ENCODE data around the gene ADAMTSL3.

Gene ADAMTSL3, protein sequence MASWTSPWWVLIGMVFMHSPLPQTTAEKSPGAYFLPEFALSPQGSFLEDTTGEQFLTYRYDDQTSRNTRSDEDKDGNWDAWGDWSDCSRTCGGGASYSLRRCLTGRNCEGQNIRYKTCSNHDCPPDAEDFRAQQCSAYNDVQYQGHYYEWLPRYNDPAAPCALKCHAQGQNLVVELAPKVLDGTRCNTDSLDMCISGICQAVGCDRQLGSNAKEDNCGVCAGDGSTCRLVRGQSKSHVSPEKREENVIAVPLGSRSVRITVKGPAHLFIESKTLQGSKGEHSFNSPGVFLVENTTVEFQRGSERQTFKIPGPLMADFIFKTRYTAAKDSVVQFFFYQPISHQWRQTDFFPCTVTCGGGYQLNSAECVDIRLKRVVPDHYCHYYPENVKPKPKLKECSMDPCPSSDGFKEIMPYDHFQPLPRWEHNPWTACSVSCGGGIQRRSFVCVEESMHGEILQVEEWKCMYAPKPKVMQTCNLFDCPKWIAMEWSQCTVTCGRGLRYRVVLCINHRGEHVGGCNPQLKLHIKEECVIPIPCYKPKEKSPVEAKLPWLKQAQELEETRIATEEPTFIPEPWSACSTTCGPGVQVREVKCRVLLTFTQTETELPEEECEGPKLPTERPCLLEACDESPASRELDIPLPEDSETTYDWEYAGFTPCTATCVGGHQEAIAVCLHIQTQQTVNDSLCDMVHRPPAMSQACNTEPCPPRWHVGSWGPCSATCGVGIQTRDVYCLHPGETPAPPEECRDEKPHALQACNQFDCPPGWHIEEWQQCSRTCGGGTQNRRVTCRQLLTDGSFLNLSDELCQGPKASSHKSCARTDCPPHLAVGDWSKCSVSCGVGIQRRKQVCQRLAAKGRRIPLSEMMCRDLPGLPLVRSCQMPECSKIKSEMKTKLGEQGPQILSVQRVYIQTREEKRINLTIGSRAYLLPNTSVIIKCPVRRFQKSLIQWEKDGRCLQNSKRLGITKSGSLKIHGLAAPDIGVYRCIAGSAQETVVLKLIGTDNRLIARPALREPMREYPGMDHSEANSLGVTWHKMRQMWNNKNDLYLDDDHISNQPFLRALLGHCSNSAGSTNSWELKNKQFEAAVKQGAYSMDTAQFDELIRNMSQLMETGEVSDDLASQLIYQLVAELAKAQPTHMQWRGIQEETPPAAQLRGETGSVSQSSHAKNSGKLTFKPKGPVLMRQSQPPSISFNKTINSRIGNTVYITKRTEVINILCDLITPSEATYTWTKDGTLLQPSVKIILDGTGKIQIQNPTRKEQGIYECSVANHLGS (N-terminal part only)

DNA sequence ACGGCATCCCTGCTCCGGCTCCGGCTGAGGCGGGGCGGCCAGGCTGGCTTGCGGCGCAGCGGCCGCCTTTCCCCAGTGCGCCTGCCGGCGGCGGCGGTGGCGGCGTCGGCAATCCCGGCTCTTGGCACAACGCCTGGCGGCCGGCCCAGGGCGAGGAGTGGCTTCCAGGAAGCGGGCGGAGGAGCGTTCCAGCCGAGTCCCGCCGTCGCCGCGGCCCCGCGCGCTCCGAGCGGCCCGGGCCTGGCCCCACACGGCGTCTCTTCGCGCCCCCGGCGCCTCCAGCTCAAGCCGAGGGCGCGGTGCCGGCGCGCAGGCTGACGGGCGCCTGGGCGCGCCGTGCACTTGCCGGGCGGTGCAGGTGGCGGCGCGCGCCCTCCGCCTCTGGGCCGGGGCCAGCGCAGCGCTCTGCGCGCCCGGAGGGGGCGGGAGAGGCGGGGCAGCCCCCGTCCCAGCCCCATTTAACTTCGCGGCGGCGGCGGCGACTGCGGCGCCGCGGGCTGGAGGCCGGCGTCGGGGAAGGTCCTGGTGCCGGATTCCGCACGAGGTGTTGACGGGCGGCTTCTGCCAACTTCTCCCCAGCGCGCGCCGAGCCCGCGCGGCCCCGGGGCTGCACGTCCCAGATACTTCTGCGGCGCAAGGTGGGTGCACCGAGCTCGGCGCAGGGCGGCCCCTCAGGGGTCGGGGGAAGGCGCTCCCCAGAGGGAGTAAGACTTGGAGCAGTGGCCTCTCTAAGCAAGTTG lies at the start of gene ADAMTSL3:
Gene ADAMTSL3, plus strand, starts transcription at position 485 of the 740 bp plus-strand sequence. CDS start 1,639 bp downstream, outside the sequence.
- no peak for DNase-seq

DNA sequence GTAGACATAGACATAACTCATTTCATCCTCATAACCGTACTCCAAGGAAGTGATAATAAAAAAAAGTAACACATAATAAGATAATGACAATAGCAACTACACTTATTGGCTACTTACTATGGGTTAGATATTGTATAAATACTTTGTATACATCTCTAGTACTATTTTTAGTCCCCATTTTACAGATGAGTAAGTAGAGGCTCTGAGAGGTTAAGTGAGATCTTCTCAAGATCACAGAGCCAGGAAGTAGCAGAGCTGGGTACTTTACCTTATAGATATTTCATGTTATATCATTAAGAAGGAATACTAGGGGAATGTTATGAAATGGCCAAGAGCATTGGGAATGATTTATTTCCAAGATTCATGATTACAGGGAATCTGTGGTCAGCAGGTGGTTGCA lies 49.4 kb upstream of the ADAMTSL3 start:
- no peak for DNase-seq

DNA sequence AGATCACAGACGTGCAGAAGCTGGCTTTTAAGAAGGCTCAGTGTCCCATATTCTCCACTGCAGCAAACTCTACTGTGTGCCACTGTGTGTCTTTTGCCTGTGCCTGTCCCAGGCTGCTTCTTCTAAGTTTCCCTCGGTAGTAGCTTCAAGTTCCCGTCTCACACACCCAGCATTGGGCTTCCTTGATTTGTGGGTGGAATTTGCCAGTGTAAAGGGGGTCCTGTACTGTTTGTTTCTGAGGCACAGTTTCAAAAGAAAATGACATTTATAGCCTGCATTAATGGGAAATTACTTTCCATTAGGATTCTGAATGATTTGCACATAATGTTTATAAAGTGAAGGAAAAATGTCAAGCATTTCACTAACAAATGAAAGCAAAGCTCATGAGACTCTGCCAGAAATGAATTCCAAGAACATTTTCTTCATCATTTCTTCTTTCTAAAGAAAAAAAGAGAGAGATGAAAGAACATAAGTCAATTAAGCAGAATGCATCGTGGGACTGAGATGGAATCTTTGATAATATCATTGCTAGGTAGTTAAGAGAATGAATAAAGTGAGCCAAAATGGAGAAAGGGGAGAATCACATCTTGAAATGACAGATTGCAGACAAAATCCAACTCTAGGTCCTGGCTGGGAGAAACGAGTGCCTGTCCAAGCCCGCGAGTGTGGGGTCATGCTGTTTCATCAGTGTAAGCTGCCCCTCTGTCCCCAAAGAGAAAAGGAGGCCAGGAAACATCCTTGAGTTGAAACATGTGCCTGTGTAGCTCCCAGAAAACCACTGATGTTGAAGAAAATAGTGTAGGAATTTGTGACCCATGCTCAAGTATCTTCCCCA lies 48.6 kb upstream of the ADAMTSL3 start:
- DNase-seq, result no peak

DNA sequence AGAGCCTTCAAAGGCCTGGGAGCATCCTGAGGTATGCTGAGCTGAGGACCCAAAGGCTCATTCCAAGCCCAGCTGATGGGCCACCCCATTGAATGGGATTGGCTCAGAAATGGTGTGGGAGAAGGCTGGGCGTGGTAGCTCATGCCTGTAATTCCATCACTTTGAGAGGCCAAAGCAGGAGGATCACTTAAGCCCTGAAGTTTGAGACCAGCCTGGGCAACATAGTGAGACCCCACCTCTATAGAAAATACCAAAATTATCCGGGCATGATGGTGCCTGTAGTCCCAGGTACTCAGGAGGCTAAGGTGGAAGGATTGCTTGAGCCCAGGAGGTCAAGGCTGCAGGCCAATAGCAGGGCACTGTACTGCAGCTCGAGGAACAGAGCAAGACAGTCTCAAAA lies 43.8 kb upstream of the ADAMTSL3 start:
- no peak for DNase-seq

DNA sequence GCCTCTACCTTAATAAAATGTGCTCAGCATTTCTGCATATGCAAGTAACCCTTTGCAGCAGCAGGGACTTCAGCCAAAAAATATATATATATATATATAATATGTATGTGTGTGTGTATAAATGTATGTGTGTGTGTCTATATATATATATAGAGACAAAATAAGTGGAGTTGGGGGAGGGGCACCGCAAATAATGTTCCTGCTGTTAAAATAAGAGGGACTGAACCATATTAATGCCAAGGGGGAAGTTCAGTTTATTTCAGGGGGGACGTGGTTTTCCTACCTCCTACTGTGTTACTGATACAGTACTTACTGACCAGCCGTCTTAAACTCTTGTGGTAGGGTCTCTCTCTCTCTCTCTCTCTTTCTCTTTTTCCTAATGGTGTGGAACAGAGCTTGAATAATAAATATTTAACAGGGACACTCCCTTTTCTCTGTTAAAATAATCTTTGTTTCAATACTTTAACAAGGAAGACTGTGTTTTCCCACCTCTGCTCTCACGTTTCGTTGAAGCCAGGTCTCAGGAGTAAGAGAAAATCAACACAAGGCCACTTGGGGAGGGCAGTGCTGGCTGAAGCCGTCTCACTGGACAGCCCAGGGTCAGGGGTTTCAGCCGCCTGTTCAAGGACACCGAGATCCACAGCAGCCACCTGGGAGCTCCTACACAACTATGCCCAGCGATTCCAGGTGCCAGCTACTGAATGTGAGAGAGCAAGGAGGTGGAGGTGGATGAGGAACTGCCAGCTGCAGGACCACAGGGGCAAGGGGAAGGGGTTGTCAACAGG lies 42.8 kb upstream of the ADAMTSL3 start:
- no peak for DNase-seq

DNA sequence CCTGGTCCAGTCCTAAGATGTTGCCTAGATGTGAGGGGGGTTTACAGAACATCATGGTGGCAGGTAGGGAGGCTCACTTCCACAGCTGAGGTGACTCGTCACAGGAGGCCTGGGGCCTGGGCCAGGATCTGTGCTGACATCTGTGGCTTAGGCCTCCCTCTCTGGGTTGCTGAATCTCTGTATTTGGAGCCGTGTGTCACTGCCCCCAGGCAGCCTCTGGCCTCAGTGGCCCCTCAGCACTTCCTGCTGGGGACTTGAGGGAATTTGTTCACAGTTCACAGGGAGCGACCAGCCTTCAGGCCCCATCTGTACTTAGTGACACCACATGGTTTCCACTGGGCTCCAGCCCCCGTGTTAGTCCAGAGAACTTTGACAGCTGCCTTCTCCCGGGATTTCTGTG lies 41.7 kb upstream of the ADAMTSL3 start:
- DNase-seq, result no peak

DNA sequence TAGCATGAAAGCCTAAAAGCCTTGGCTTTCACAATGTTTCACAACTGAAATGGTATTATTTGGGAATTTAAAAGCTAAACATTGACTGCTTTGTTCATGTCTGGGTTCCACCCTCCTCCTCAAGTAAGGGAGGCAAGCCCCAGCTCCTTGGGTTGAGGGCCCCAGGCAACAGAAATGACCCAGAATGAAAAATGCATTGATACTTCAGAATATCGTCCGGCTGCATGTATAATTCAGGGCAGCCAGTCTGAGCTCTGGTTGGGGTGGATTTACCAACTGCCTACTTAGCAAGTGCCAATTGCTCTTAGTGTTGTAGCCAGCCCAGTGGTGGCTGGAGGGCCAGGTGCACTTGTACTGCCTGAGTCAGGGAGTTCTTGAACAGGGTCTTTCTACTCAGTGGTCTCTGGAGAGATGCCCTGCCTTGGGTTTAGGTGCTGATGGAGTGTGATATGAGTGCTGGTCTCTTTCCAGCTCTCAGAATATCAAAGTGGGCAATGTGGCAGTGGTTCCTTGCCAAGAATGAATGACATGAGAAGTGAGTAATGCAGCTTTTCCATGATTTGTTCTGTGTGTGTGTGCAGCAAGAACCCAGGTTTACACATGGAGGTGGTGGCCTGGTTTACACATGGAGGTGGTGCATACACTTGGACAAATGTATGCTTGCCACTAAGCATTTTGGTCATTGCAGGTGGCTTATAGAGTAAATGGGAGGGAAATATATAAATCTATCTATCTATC lies 40.9 kb upstream of the ADAMTSL3 start:
- no peak for DNase-seq

DNA sequence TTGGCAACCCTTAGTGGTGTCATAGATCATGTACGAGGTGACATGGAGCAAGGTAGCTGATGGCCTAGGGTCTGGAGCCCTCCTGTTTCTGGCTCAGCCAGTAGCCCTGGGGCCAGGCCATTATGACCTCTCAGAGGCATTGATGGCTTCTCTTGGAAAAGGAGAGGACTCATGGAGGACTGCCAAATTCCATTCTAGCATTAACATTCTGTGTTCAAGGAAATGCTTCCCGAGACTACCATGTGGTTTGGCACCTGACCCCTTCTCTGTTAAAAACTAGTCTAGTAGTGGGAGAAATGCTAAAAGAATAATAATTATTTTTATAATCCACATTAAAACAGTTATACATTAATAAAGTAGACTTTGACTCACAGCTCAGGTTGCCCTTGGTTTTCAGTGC lies 40.2 kb upstream of the ADAMTSL3 start:
- no peak for DNase-seq

DNA sequence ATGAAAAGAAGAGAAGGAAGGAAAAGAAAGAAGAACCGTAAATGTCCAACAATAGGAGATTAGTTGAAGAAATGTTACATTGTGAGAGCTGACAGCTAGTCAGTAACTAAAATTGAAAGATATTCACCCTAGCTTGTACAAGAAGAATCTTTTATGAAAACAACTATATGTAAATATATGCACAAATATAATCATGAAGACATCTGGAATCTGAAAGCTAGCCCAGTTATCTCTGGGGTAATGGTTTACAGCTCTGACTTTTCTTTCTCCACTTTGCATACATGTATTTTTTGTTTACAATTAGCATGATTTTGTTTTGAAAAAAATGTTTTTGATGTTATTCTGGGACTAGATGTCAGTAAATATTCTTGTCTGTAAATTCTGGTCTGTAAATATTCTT lies 37.1 kb upstream of the ADAMTSL3 start:
- DNase-seq, result no peak

DNA sequence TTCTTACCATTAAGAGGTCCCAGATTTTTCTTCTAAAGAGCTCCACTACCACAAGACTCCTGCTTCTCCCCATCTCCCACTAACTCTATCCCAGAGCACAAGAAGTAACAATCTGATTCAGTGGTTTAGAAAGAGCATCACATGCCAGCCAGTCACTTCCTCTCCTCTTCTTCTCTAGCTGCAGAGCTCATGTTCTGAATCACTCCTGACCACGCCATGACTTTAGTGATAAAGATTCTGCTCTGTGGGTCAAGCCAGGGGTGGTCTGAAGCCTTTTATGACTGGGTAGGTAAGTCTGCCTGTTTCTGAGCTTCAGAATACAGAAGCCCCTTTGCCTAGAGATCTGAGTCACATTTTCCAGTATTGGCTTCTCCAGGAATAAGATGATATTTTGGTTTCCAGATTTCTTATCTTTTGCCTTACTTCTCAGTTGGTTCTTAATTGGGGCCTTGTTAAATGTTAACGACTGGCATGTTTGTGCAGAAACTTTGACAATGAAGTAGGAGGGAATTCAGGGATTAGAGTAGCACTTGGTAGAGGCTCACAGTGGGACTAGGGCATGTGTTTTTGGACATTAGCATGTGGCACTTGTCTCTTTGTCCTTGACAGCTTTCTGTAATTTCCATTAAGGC lies 27.6 kb upstream of the ADAMTSL3 start:
- DNase-seq, result no peak

DNA sequence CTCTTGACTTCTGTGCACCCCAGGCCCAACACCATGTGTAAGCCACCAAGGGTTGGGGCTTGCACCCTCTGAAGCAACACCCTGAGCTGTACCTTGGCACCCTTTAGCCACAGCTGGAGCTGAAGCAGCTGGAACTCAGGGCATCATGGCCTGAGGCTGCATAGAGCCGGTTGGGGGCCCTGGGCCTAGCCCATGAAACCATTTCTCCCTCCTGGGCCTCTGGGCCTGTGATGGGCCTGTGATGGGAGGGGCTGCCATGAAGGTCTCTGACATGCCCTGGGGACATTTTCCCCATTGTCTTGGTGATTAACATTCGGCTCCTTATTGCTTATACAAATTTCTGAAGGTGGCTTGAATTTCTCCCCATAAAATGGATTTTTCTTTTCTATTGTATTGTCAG lies 22.4 kb upstream of the ADAMTSL3 start:
- DNase-seq, result no peak

DNA sequence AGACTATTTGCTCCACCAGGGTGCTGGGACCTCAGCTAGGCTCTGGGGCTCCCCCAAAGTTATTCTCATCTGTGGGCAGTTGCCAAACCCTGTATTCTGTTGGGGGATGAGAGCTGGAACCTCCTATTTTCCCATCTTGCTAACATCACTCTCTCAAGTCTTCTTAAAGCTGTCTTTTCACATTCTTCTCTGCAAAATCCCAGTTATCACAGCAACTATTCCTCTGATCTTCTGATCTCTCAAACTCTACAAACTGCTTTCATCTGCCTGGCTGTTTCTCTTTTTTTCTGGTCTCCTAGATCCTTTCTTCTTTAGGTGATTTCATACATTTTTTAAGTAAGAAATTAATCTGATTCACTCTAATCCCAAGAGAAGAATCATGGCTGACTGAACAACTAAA lies 10.7 kb upstream of the ADAMTSL3 start:
- no peak for DNase-seq

DNA sequence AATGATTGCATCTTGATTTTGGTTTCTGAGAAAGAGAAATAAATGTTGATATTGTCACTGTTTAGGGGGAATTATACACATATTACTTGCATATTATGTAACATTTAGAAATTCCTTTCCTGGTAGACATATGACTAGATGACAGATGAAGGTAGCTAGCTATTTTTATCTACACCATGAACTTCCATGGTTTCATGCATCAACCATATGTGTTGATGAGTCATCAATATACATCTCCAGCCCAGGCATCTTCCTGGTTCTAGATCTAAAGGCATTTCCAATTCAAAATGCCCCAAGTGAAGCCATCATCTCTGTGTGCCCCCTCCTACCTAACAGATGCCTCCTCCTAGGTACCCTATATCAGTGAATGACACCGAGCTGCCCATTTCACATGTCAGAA lies 9.5 kb upstream of the ADAMTSL3 start:
- DNase-seq, result no peak

DNA sequence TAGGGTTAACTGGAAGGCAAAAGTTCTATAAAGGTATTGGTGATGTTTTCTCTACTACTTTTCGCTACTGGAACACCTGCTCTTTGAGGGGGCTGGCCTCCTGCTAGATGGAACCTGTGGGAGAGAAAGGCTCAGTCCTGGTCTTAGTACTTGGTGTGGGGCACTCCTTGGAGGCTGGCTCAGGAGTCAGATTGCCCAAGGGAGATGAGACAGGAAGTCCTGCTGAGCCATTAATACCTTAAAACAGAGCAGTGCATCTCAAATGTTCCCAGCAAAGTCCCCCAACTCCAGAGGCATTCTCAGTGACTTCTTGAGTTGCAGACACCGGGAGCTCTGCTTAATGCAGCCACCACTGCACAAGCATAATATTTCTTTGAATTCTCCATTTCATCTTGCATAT lies 3.1 kb upstream of the ADAMTSL3 start:
- DNase-seq, result no peak

DNA sequence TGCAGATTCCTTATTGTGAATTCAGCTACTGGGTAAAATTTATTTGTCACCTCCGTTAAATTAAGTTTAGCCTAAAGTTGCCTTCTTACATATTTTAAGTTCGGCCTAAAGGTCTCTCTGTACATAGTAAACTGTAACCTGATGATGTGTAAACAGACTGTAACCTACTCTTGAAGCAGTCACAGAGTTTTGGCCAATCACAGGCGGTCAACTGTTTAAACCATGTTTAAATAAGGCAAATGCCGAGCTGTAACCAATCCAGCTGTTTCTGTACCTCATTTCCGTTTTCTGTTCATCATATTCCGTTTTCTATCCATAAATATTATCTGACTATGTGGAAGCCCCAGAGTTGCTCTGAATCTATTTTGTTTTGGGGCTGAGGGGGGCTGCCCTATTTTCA lies 2.4 kb upstream of the ADAMTSL3 start:
- DNase-seq, result no peak

DNA sequence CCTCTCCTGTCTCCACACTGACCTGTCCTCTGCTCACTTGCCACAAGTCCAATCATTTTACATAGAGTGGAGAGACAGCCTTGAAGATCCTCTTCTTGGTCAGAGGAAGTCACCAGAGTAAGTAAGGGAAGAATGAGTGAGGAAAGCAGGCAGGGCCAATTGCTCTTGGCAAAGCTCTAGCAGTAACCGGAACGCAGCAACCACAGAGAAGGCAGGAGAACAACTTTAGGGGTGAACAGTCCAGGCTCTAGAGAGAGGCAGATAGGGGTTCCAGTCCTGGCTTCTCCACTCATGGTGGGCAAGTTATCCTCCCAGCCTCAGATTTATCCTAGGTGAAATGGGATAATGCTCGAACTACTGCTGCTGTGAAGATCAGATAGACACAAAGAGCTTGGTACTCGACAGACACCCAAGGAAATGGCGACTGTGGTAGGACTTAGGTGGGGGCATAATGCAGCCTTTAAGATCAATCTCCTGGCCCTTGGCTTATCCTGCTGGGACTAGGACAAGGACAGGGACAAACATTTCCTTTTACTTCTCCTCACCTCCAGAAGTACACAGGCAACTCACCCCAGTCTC lies 1.2 kb upstream of the ADAMTSL3 start:
- no peak for DNase-seq

DNA sequence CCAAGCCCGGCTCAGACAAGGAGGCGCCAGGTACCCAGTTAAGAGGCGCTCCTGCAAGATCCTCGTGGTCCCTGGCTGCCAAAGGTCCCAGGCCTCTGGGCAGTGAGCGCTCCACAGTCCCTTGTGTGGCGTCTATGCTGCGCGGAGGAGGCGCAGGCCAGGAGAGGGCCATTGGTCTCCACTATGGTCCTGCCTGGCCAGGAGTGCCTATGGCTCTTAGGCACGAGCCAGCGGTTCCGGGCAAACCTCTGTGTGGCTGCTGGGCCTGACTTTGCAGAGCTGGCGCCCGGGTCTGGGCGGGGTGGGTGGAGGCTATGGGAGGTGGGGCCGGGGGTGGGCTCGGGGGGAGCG lies 660 bp upstream of the ADAMTSL3 start:
- DNase-seq, result no peak

DNA sequence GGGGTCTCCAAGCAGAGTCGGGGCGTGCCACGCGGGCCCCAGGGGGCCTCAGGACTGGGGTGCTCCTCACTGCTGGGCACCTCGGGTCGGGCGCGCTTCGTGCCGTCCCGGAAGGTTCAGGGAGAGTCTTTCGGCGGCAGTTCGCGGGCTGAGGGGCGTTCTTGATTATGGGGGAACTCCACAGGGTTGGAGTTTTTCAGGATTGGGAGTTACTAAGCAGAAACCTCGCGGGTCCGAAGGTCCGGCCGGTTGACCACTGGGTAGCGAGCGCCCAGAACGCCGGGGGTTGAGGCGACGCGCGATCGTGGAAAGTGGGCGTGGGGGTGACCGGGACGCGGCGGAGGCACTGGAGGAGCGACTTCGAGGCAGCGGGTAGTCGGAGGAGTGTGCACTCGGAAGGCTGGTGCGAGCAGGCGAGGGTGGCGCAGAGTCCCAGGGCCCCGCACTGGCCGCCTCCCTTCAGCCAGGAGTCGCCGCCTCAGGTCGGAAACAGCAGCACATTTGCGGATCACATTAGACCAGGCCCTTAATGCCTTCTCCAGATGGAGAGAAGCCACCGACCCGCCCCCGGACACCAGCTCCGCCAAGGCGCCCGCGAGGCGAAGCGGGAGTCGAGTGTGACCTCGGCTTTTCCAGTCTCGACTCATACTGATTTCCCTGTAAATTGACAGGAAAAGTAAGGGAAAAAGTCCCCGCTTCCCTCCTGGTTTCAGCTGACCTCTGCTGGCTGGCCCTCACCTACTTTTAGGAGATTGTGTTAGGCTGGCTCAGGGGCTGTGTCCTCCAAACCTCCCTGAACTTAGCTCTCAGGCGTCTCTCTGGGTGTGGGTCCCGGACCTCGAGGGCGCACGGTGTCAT lies 685 bp downstream of the ADAMTSL3 start:
- DNase-seq, result no peak
